GM11168 (cell line): Measurements from ENCODE around the gene RFC4.
"Not testable (repeated sequence)": the region's sequence is repeated elsewhere in the genome, so short reads cannot be mapped to it uniquely, and the experiment has no call there.

Experiments
- in situ Hi-C: fragments of 300-500 bp; cut with MboI; formaldehyde crosslinking; loops from one replicate; pipeline ENCODE4 v1.12.0; 2022; ENCODE audit warnings: low sequenced_read_pairs; ENCODE audit not compliant: unreplicated experiment

Gene RFC4

GRCh38 chr3:186806089-186807055 is at the start of gene RFC4:
Gene RFC4 (minus strand): TSS chr3:186806482. CDS start chr3:186804713, 1,769 bp downstream.
- in situ Hi-C loops: no loop called here

GRCh38 chr3:186854954-186855353 is 48.7 kb upstream of the RFC4 start:
- in situ Hi-C loops: no loop called here

GRCh38 chr3:186854146-186854545 is 47.9 kb upstream of the RFC4 start:
- in situ Hi-C loops: no loop called here

GRCh38 chr3:186852994-186853393 is 46.7 kb upstream of the RFC4 start:
- in situ Hi-C loops: no loop called here

GRCh38 chr3:186851835-186852234 is 45.6 kb upstream of the RFC4 start:
- in situ Hi-C loops: not testable (repeated sequence)

GRCh38 chr3:186849374-186849975 is 43.2 kb upstream of the RFC4 start:
- in situ Hi-C loops: loop anchor here (10.0 kb wide), 1 partner anchor 295 kb away; no protein-coding TSS in a partner anchor

- in situ Hi-C loops: loop anchor here (10.0 kb wide), 1 partner anchor 297 kb away; no protein-coding TSS in a partner anchor
Observed at GRCh38 chr3:186847437-186847836, 41.2 kb upstream of the RFC4 start.

- in situ Hi-C loops: loop anchor here (10.0 kb wide), 1 partner anchor 299 kb away; no protein-coding TSS in a partner anchor
Observed at GRCh38 chr3:186845756-186846155, 39.5 kb upstream of the RFC4 start.

GRCh38 chr3:186844908-186845307 is 38.6 kb upstream of the RFC4 start:
- in situ Hi-C loops: loop anchor here (10.0 kb wide), 1 partner anchor 300 kb away; no protein-coding TSS in a partner anchor

GRCh38 chr3:186843039-186843432 is 36.8 kb upstream of the RFC4 start:
- in situ Hi-C loops: loop anchor here (10.0 kb wide), 1 partner anchor 302 kb away; no protein-coding TSS in a partner anchor

GRCh38 chr3:186842426-186843038 is 36.2 kb upstream of the RFC4 start, which contains the start of gene ADIPOQ:
Gene ADIPOQ (plus strand): TSS chr3:186842710. CDS start chr3:186853059, 10,349 bp downstream.
- in situ Hi-C loops: loop anchor here (10.0 kb wide), 1 partner anchor 302 kb away; no protein-coding TSS in a partner anchor

GRCh38 chr3:186841620-186842019 is 35.3 kb upstream of the RFC4 start:
- in situ Hi-C loops: loop anchor here (10.0 kb wide), 1 partner anchor 303 kb away; no protein-coding TSS in a partner anchor

GRCh38 chr3:186839874-186840641 is 33.8 kb upstream of the RFC4 start:
- in situ Hi-C loops: loop anchor here (10.0 kb wide), 1 partner anchor 305 kb away; no protein-coding TSS in a partner anchor

GRCh38 chr3:186832276-186832675 is 26.0 kb upstream of the RFC4 start:
- in situ Hi-C loops: no loop called here

- in situ Hi-C loops: no loop called here
Observed at GRCh38 chr3:186831798-186832197, 25.5 kb upstream of the RFC4 start.

- in situ Hi-C loops: no loop called here
Observed at GRCh38 chr3:186828340-186828739, 22.1 kb upstream of the RFC4 start.

- in situ Hi-C loops: no loop called here
Observed at GRCh38 chr3:186826976-186827857, 20.9 kb upstream of the RFC4 start.

- in situ Hi-C loops: no loop called here
Observed at GRCh38 chr3:186826410-186826975, 20.2 kb upstream of the RFC4 start.
